ENCODE data around the gene PAH. TPM values are rescaled to one million over a fixed set of nuclear protein-coding genes. Genes with fewer than 3 reads are reported as not detected.
A peak's percentile ranks its signal among the peaks of the same experiment; 100 is the strongest.

Gene PAH
- total RNA-seq, 4 donors from 2014 or later, result 1.5 TPM; not detected in 3

DNA sequence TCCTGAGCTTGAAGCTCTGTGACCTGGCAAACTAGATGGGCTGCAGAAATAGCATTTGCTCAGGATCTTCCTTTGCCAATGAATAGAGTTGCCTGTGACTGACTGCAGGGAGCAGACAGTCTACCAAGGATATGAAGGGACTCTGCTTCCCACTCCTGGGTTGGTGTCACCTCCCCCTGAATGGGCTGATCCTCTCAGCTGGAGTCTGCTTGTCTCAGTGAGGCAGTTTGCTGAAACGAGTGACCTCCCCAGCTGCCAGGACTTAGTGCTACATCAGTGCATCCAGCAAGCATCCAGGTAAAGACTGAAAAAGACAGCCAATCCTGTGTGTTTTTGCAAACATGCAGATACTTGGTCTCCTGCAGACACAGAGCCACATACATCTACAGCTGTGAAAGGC, 28.5 kb downstream of the PAH start:
- DNase-seq (ENCODE audit: low spot score in 2 of 2), result no peak
- H3K4me3 ChIP-seq, result no peak overlapping the region
- H3K9me3 ChIP-seq, result no peaks in the 10 kb centered on the region
- no peaks in the 10 kb centered on the region for H3K36me3 ChIP-seq
- WGBS, 2 donors, result 0 to 8% methylated on average over 1 of the region's 1 CpG
- no peaks in the 10 kb centered on the region for H3K4me1 ChIP-seq
- H3K27me3 ChIP-seq, result no peaks in the 10 kb centered on the region
- no peak overlapping the region for H3K27ac ChIP-seq
- TF ChIP-seq POLR2A (IDR thresholded peaks at IDR 0.05), result no peak
- TF ChIP-seq EP300 (IDR thresholded peaks at IDR 0.05), result no peak
- TF ChIP-seq, protein P1, sequence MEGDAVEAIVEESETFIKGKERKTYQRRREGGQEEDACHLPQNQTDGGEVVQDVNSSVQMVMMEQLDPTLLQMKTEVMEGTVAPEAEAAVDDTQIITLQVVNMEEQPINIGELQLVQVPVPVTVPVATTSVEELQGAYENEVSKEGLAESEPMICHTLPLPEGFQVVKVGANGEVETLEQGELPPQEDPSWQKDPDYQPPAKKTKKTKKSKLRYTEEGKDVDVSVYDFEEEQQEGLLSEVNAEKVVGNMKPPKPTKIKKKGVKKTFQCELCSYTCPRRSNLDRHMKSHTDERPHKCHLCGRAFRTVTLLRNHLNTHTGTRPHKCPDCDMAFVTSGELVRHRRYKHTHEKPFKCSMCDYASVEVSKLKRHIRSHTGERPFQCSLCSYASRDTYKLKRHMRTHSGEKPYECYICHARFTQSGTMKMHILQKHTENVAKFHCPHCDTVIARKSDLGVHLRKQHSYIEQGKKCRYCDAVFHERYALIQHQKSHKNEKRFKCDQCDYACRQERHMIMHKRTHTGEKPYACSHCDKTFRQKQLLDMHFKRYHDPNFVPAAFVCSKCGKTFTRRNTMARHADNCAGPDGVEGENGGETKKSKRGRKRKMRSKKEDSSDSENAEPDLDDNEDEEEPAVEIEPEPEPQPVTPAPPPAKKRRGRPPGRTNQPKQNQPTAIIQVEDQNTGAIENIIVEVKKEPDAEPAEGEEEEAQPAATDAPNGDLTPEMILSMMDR (IDR thresholded peaks at IDR 0.05), result no peak

DNA sequence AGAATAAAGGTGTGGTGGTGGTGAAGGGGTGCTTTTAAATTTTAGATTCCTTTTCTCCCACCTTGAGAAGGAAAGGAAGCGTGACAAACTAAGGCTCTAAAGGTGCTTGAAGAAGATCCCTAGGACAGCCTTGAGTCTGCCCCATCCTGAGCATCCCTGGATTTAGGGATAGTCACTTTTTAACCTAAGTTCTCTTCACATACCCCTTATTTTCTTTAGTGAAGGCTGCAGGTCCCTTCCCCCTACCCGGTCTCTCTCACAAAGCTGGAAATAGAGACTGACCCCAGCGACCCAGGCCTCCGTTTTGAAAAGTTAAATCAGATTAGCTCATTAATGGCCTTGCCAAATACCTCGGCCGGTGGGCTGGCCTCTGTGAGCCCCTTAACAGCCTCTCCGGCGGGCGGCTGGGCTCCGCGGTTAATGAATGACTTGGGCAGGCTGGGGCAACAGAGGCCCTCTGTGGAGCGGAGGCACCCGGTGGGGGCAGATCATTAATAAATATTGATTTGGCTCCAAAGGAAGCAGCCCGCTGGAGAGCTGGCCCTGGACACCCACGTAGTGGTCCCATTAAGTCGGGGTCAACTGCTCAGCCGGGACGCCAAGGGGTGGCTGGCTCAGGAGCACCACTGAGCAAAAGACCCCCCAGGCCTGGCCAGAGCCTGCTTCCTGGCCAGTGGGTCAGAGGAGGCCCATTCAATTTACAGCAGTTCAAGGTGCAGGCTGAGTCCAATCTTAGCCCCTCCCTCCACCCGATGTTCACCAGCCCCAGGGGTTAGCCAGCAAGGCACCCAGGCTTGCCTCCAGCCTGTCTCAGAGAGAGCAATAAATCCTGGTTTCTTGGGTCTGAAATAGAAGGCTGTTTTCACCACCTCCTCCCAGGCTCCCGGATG, 31.8 kb downstream of the PAH start:
- DNase-seq (ENCODE audit: low spot score in 2 of 2), result no peak
- TF ChIP-seq POLR2A (IDR thresholded peaks at IDR 0.05) (no peak), EP300 (IDR thresholded peaks at IDR 0.05) (no peak)
- TF ChIP-seq, protein P1 (IDR thresholded peaks at IDR 0.05), result no peak
- no peaks in the 10 kb centered on the region for H3K27me3 ChIP-seq
- no peak overlapping the region for H3K27ac ChIP-seq
- H3K9me3 ChIP-seq, result no peaks in the 10 kb centered on the region
- no peak overlapping the region for H3K4me3 ChIP-seq
- WGBS, 2 donors, result 26 to 31% methylated on average over 15 of the region's 20 CpGs
- no peaks in the 10 kb centered on the region for H3K4me1 ChIP-seq
- H3K36me3 ChIP-seq, result no peaks in the 10 kb centered on the region

DNA sequence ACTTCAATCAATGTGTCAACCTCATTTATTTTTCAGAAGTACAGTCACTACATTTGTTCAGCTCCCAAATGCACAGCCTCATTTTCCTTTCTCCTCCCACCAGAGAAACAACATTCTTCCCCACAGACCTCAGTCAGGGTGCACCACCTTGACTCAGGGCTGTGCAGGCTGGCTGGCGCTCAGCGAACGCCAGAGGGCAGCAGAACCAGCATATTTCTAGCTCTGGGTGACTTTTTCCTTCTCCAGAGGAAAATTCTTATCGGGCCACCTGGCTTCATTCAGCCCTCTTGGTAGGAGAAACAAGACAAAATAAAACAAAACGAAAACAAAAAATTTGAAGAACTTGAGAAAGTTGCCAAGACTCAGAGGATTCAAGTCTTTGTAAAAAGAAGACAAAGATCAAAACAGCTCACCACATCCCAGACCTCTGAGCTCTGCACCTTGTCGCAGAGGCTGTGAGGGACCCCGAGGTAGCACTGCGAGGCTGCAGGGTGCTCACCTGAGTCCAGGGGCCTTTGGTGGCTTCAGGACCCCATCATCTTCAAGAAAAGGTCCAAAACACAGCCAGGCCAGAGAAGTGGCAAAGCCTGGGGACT, 33.7 kb downstream of the PAH start:
- Histone ChIP-seq H3K27ac (no peak overlapping the region), H3K4me3 (no peak overlapping the region), H3K27me3 (no peaks in the 10 kb centered on the region), H3K36me3 (no peaks in the 10 kb centered on the region), H3K4me1 (peaks cover 0 to 8% (median 0%) of the 10 kb centered on the region in 4 donors), H3K9me3 (no peaks in the 10 kb centered on the region)
- no peak for TF ChIP-seq POLR2A (IDR thresholded peaks at IDR 0.05)
- TF ChIP-seq, protein P1 (IDR thresholded peaks at IDR 0.05), result peak; percentile 63 to 76 (median 72)
- TF ChIP-seq EP300 (IDR thresholded peaks at IDR 0.05), result no peak
- DNase-seq (ENCODE audit: low spot score in 2 of 2), result peak; percentile 29 to 63
- WGBS, 2 donors, result 26 to 27% methylated on average over 8 of the region's 8 CpGs

- H3K27ac ChIP-seq, result no peak overlapping the region
- TF ChIP-seq, protein P1 (IDR thresholded peaks at IDR 0.05), result no peak
- TF ChIP-seq POLR2A (IDR thresholded peaks at IDR 0.05) (no peak), EP300 (IDR thresholded peaks at IDR 0.05) (no peak)
- peaks cover 0 to 8% (median 0%) of the 10 kb centered on the region in 4 donors for H3K4me1 ChIP-seq
- WGBS, 2 donors, result 85 to 96% methylated on average over 5 of the region's 5 CpGs
- H3K27me3 ChIP-seq, result no peaks in the 10 kb centered on the region
- no peaks in the 10 kb centered on the region for H3K36me3 ChIP-seq
- H3K9me3 ChIP-seq, result no peaks in the 10 kb centered on the region
- no peak overlapping the region for H3K4me3 ChIP-seq
- no peak for DNase-seq (ENCODE audit: low spot score in 2 of 2)
Observed at GRCh38 chr12:102880783-102881182, 36.3 kb downstream of the PAH start.
